HUDEP-2 (cell line): ENCODE results near the gene CCDC73.
"Not testable (repeated sequence)": the region's sequence is repeated elsewhere in the genome, so short reads cannot be mapped to it uniquely, and the experiment has no call there.

Source experiments
- DNase-seq, 76 experiments: peaks; one replicate each; lab custom pipeline; 2025; ENCODE audit not compliant: unreplicated experiment in 76 of 76; lab: John Stamatoyannopoulos, UW

CCDC73 gene

GRCh38 chr11:32794439-32794838 lies at the start of gene CCDC73:
Gene CCDC73, minus strand, starts transcription at chr11:32794662. Its CDS starts 34,419 bp downstream, at chr11:32760243.
- DNase-seq: no peak

DNA sequence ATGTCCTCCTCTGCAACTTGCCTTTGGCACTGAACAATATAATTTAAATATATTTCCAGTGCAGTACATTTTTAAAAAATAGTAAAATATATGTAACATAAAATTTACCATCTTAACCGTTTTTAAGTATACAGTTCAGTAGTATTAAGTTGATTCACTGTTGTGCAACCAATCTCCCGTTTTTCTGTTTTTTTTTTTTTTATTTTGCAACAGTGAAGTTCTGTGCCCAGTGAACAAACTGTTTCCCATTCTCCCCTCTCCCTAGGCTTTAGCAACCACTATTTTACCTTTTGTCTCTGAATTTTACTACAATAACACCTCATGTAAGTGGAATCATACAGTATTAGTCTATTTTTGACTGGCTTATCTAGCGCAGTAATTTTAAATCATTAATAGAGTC lies 49.1 kb upstream of the CCDC73 start:
- DNase-seq: no peak

GRCh38 chr11:32840587-32840986 lies 46.1 kb upstream of the CCDC73 start:
- no peak for DNase-seq

- no peak for DNase-seq
These were observed 44.8 kb upstream of the CCDC73 start for GRCh38 chr11:32839308-32839707.

GRCh38 chr11:32838505-32839274 lies 44.2 kb upstream of the CCDC73 start:
- DNase-seq: no peak

- no peak for DNase-seq
These were observed 42.5 kb upstream of the CCDC73 start for GRCh38 chr11:32836946-32837345.

GRCh38 chr11:32833921-32834320 lies 39.5 kb upstream of the CCDC73 start:
- no peak for DNase-seq

- DNase-seq: no peak
These were observed 36.8 kb upstream of the CCDC73 start for GRCh38 chr11:32831221-32831620.

- peak in 1 of 76 experiments; percentile 23 for DNase-seq
These were observed 36.3 kb upstream of the CCDC73 start for GRCh38 chr11:32830796-32831195.

DNA sequence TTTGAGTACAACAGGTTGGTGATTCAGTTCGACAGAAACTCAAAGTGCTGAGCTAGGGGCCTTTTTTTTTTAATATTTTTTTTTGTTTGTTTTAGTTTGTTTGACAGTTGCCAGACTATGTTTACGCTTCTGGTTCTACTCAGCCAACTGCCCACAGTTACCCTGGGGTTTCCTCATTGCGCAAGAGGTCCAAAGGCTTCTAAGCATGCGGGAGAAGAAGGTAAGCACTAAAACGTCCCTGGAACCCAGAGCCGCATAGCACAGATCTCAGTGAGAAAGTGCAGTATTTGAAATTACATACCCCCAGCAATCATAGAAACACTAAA lies 35.9 kb upstream of the CCDC73 start:
- DNase-seq: peak in 8 of 76 experiments; percentile 8 to 46 (median 27)

DNA sequence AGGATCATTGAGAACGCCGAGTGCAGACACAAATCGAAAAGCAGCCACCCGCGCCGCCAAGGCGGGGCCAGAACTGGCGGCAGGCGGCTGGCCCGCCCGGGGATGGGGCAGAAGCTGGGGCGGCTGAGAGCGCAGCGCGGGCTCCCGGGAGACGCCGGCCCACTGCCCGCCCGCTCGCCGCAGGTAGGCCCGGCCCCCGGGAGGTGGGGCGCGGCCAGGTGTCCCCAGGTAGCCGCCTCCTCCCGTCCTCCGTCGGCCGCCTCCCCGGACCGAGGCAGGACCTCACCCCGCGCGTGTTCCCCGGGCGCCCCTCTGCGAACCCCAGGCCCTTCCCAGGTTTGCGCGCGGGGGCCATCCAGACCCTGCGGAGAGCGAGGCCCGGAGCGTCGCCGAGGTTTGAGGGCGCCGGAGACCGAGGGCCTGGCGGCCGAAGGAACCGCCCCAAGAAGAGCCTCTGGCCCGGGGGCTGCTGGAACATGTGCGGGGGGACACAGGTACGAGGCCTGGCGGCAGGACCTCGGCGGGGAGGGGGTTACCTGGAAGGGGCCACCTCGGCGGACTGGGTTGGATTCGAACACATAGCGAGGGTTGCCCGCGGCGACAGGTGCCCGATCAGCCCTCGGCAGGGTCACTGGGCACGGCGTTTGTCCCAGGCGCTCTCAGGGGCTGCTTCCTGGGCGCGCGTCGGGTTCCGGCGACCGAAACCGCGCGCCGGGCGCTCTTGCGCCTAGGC lies 35.4 kb upstream of the CCDC73 start, which contains the start of gene PRRG4:
TSS of gene PRRG4 (plus strand) at position 248 of the 733 bp plus-strand sequence. CDS start 603 bp downstream, outside the sequence.
- peak in 61 of 76 experiments; percentile 12 to 75 (median 52) for DNase-seq

- peak in 2 of 76 experiments; percentile 39 to 52 for DNase-seq
These were observed 34.8 kb upstream of the CCDC73 start for GRCh38 chr11:32829157-32829679.

DNA sequence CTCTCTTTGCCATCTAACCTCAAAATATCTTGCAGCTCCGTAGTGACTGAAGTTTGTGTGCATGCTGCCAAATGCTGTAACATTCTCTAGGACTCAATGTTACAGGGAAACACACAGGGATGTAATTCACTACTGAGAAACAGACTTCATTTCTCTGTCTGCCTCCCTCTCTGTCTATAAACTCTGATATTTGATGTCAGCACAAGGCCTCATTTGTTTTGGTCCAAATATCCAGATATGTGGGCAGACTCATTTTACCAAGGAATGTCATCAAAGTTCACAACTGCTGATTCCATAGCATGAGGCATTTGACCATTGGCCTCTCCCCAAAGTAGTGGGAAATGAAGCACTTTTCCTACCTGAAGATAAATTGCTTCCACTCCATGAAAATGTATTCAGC lies 32.8 kb upstream of the CCDC73 start:
- DNase-seq: no peak

DNA sequence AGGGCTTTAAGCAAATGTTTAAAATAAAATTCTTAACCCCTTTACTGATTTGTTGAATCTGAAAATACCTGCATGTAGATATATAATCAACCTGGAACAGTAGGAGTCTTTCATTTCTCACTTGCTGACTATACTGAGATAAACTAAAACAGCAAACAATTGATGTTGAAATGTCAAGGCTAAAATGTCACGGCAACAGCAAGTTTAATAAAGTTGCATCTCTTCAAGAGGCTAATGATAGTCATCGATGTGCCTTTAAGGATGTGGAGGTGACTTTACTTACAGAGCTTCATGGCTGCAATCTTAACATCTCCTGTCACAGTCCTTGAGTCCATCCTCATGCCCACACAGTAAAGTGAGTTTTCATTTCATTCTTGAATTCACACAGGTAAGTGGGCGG lies 31.7 kb upstream of the CCDC73 start:
- DNase-seq: no peak

DNA sequence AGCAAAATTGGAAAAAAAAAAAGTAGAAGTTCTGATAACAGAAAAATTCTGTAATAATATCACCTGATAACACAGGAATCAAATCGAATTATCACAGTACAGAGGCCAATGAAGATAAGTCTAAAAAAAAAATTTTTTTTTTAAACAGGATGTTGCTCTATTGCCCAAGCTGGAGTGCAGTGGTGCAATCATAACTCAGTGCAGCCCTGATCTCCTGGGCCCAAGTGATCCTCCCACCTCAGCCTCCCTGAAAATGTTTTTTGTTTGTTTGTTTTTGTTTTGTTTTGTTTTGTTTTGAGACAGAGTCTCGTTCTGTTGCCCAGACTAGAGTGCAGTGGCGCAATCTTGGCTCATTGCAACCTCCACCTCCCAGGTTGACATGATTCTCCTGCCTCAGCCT lies 29.2 kb upstream of the CCDC73 start:
- not testable (repeated sequence) for DNase-seq

DNA sequence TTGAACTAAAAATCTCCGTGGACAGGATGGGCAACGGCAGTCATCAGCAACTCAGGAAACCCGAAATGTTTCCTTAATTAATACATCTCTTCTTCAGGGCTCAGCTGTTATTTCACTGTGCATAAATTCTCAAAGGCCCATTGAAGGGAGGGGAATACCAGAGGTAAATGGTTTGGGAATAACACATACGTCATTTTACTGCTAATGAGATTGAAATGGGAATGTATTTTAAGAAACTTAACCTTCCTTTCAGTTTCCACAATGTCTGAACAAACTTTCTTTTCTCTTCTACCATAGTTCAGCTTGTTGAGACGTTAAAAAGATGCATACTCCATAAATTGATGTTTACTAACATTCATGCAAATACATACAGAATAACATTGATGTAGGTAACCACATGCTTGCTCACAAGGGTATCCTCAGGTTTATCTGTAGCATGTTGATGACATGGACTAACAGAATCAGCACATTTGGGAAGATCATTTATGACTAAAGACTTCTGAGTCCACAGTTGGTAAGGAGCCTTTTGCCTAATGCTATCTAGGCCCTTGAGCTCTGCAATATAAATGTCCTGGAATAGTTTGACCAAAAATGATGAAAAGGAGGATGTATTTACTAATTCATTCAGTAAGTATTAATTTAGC lies 27.6 kb upstream of the CCDC73 start:
- no peak for DNase-seq

- DNase-seq: no peak
These were observed 27.1 kb upstream of the CCDC73 start for GRCh38 chr11:32821517-32821916.

DNA sequence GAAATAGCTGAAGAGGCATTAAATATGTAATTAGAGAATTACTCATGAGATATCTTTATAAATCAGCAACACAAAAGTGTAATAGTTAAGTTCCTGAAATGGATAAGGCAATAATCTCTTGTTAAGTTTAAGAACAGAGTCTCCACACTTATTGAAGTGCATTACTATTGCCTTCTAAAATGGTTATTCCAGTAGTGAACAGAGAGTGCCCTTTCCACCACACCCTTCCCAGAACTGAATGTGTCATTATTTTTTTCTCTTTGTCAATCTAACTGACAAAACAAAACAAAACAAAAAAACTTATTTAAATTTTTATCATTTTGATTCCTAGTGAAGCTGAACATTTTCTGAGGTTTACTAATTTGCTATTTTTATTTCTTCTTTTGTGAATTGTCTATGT lies 26.0 kb upstream of the CCDC73 start:
- DNase-seq: peak in 9 of 76 experiments; percentile 1 to 50 (median 11)

DNA sequence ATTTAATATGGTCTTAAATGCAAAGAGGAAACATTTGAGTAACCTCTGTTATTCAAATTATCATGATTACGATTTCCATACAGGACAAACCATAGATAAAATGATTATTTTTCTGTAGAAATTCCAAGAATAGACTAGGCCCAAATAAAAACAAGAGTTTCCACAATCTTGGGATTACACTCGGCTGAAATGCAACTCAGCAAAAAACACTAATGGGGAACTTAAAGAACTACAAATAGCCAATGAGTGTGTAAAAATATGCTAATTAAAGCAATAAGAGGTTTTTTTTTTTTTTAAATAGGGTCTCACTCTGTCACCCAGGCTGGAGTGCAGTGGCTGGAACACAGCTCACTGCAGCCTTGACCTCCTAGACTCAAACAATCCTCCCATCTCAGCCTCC lies 24.7 kb upstream of the CCDC73 start:
- no peak for DNase-seq

DNA sequence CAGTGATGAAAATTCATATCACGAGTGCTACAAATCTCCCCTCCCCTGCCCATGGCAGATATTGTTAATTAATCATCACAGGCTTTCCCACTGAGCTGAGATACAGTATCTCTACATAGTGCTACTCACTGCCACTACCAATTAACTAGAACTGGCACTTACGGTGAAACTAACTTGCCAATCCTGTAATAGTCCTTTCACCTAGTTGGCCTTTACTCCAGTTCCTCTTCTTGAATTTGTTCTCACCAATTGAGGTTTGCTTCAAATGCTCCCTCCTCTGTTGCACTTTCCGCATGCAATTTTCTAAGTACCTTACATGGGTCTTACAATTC lies 23.4 kb upstream of the CCDC73 start:
- DNase-seq: peak in 5 of 76 experiments; percentile 5 to 52 (median 32)

DNA sequence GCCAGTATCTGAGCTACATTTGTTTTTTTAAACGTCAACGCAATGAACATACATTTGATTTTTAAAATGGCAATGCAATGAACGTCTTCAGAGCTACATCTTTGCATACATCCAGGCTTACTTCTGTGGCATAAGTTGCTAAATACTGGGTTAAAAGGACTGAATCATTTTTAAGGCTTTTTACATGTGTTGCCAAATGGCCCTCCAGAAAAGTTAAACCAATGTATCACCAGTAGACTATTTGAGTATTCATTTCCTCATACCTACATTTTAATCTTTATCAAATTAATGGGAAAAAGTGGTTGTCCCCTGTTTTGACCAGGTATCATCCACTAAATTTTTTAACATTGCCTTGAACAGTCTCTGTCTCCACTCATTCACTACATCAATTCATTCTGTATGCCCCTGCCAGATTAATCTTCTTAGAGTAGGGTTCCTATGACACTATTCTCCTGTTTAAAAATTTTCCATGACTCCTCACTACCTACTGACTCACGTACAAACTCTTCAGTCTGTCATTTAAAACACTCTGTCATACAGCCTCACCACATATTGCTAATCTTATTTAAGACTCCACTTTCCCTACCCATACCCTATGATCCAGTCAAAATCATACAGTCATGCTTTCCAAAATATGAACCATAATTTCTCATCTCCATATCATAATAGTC lies 22.9 kb upstream of the CCDC73 start:
- peak in 2 of 76 experiments; percentile 15 to 31 for DNase-seq
